Smooth muscle cell of the brain vasculature (primary cell): ENCODE data around the gene CRYBB3.
"Not testable (repeated sequence)": the region's sequence is repeated elsewhere in the genome, so short reads cannot be mapped to it uniquely, and the experiment has no call there.

ENCODE experiments used
- DNase-seq: peaks from one replicate; pipeline ENCODE4 v3.0.0-alpha.2; 2012; ENCODE audit warnings: low read depth, low spot score

The CRYBB3 gene

DNA sequence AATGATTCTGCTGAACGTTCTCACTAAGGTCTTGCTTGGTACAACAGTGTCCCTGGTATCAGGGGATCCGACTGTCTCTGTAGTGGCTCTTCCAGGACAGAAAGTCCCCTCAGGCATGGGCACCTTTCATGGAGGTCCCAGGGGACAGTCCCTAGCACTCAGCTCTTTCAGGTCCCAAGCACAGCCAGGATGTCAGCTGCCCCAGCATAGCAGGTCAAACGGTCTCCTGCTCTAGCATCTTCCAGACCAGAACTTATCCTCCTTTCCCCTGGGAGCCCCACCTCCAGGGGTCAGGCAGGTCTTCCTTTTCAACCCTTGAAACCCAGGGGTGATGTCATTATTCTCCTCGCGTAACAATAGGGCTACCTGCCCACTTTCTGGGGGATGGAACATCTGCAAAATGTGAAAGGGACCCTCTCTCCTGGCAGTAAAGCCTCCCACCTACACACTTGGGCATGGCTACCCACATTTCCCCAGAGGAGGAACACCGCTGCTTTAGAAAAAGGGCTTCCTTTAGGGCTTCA lies 24.7 kb upstream of the CRYBB3 start:
- DNase-seq = no peak

GRCh38 chr22:25176175-25176574 lies 23.5 kb upstream of the CRYBB3 start:
- DNase-seq = no peak

- no peak for DNase-seq
Observed at GRCh38 chr22:25176799-25177198, 22.9 kb upstream of the CRYBB3 start.

- DNase-seq = no peak
Observed at GRCh38 chr22:25177226-25177625, 22.4 kb upstream of the CRYBB3 start.

GRCh38 chr22:25177895-25178294 lies 21.8 kb upstream of the CRYBB3 start:
- no peak for DNase-seq

GRCh38 chr22:25178348-25178747 lies 21.3 kb upstream of the CRYBB3 start:
- not testable (repeated sequence) for DNase-seq

- not testable (repeated sequence) for DNase-seq
Observed at GRCh38 chr22:25178869-25179631, 20.6 kb upstream of the CRYBB3 start.

DNA sequence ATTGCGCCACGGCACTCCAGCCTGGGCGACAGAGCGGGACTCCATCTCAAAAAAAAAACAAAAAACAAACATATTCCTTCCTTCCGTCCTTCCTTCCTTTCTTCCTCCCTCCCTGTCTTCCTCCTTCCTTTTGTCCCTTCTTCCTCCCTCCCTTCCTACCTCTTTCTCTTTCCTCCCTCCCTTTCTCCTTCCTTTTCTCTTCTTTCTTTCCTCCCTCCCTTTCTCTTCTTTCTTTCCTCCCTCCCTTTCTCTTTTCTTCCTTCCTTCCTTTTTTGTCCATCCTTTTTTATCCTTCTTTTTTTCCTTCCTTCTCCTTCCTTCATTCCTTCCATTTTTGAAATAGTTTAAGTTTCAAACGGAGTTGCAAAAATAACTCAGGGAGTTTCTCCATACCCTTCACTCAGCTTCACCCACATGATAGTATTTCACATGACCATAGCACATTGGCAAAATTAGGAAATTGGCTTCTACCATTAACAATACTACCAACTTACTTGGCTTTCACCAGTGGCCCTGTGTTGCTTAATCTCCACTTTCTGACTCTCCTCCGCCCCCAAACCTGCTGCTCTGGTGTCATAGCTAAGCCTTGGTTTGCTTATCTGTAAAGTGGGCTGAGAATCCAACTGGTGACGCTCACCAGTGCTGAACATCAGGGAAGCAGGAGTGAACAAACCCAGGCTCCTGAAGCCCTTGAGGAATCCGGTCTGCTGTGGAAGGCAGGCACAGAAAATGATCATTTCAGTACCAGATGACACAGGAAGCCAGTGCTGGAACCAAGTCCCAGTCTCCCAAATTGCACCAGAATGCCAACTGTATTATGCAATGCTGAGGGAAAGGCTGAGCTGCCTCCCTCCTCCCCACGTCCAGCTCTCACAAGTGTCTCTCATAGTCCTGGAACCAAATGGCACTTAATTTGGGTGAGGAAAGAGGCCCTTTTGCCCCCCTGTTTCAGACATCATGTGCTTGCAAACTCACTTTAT lies 17.2 kb upstream of the CRYBB3 start:
- DNase-seq = no peak

- DNase-seq = no peak
Observed at GRCh38 chr22:25183949-25184619, 15.6 kb upstream of the CRYBB3 start.

- DNase-seq = no peak
Observed at GRCh38 chr22:25186140-25186539, 13.5 kb upstream of the CRYBB3 start.

GRCh38 chr22:25187469-25187868 lies 12.2 kb upstream of the CRYBB3 start:
- no peak for DNase-seq

GRCh38 chr22:25192406-25192805 lies 7.3 kb upstream of the CRYBB3 start:
- DNase-seq = no peak

- no peak for DNase-seq
Observed at GRCh38 chr22:25193130-25193529, 6.5 kb upstream of the CRYBB3 start.

DNA sequence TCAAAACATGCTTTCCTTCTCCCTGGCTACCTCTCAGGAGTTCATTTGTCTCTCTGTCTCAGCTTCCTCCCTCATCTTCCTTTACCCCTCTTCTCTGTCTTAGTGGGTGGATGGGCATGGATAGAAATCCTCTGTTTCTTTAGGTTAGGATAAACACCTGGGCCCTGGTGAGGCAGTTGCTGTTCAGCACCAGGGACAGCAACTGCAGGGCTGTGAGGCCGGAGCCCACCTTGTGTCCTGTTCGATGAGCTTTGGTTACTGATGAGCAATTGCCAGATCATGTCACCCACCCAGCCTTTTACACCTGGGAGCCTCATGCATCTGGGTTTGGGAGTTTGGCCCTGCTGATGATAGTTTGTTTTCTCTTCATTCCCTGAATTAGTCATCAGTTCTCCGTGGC lies 6.1 kb upstream of the CRYBB3 start:
- no peak for DNase-seq

- no peak for DNase-seq
Observed at GRCh38 chr22:25196326-25196725, 3.3 kb upstream of the CRYBB3 start.

- no peak for DNase-seq
Observed at GRCh38 chr22:25197340-25197739, 2.3 kb upstream of the CRYBB3 start.

DNA sequence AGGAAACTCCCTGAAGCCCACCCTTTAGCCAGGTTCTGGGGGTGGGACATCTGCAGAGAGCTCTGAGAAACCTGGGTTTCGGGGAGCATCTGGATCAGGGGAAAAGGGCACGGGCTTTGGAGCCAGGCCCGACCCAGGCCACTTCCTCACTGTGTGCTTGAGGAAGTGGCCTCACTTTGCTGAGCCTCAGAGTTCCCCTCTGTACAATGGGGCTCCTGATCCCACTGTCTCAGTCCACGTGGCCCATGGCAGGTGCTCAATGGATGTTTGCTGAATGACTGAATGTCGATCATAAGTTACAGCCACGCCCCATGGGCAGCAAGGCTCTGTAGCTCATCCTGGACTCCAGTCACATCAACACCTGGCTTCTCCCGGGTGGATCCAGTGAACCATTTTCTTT lies 1.3 kb downstream of the CRYBB3 start:
- no peak for DNase-seq

DNA sequence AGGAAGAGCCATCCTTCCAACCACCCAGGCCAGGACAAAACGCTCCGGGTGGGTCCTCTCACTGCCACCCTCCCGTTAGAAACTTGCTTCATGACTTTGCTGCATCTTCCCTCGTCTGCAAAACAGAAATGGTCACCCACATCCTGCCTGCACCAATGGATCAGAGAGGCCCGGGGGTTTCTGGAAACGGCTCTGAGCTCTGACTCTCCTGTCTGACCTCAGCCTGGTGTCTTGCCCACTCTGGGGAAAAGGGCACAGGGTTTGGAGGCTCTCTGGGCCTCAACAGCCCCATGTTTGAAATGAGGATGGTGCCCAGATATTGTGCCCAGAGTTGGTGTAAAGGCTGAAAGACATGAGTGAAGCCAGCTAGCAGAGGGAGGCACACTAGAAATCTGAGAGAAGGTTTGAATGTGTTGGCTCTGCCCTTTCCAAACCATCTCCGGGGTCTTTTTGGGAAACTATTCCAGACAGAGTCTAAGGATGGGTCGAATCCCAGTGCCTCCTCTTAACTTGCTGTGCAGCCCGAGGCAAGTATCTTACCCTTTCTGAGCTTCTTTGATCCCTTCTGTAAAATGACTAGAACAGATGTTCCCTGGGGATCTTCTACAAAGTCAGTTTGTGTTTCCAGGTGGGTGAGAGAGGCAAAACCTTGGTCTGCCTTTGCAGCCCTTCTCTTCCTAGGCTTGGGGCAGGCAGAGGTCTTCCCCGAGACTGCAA lies 2.1 kb downstream of the CRYBB3 start:
- DNase-seq = no peak

GRCh38 chr22:25202290-25202921 lies 2.7 kb downstream of the CRYBB3 start:
- peak; percentile 29 for DNase-seq

- DNase-seq = no peak
Observed at GRCh38 chr22:25203082-25203481, 3.4 kb downstream of the CRYBB3 start.

DNA sequence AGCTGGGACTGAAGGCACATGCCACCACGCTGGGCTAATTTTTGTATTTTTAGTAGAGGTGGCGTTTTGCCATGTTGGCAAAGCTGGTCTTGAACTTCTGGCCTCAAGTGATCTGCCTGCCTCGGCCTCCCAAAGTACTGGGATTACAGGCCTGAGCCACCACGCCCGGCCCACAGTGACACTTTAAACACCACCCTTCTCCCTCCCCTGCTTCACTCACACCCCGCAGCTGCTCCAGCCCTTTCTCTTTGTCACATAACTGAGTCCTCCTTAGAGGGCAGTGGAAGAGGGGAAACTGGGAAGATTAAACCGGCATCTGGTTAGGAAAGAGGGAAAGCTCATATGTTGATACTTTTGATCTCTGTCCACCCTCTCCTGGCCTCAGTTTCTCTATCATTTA lies 4.9 kb downstream of the CRYBB3 start:
- not testable (repeated sequence) for DNase-seq
